GM19025 (cell line): Measurements from ENCODE around the gene DUSP3.

Source experiments
- ATAC-seq: cut with Tn5 transposase; IDR thresholded peaks from one replicate; pipeline ENCODE4 v1.9.1; 2021; ENCODE audit warnings: mild to moderate bottlenecking, low read depth, moderate library complexity; ENCODE audit not compliant: unreplicated experiment

DUSP3 gene

GRCh38 chr17:43778337-43779144, at the start of gene DUSP3:
Gene DUSP3 (minus strand): TSS chr17:43778977. CDS start chr17:43778924, 53 bp downstream.
- peak; percentile 95 for ATAC-seq

GRCh38 chr17:43827596-43827995, 48.8 kb upstream of the DUSP3 start:
- no peak for ATAC-seq

GRCh38 chr17:43826206-43826605, 47.4 kb upstream of the DUSP3 start:
- no peak for ATAC-seq

- no peak for ATAC-seq
These were observed 46.8 kb upstream of the DUSP3 start for GRCh38 chr17:43825567-43825966.

- no peak for ATAC-seq
These were observed 44.7 kb upstream of the DUSP3 start for GRCh38 chr17:43823350-43824084.

- ATAC-seq, result no peak
These were observed 43.9 kb upstream of the DUSP3 start for GRCh38 chr17:43822570-43823190.

GRCh38 chr17:43820759-43821158, 42.0 kb upstream of the DUSP3 start:
- no peak for ATAC-seq

- ATAC-seq, result no peak
These were observed 40.2 kb upstream of the DUSP3 start for GRCh38 chr17:43818966-43819365.

- ATAC-seq, result no peak
These were observed 39.0 kb upstream of the DUSP3 start for GRCh38 chr17:43817826-43818225.

- no peak for ATAC-seq
These were observed 37.9 kb upstream of the DUSP3 start for GRCh38 chr17:43816336-43817320.

GRCh38 chr17:43814714-43815113, 35.9 kb upstream of the DUSP3 start:
- ATAC-seq, result no peak

- ATAC-seq, result no peak
These were observed 35.2 kb upstream of the DUSP3 start for GRCh38 chr17:43814026-43814425.

GRCh38 chr17:43813386-43813785, 34.6 kb upstream of the DUSP3 start:
- ATAC-seq, result no peak

GRCh38 chr17:43812396-43813265, 33.9 kb upstream of the DUSP3 start:
- ATAC-seq, result no peak

GRCh38 chr17:43810823-43811222, 32.0 kb upstream of the DUSP3 start:
- ATAC-seq, result no peak

GRCh38 chr17:43810226-43810715, 31.5 kb upstream of the DUSP3 start:
- no peak for ATAC-seq

- no peak for ATAC-seq
These were observed 30.3 kb upstream of the DUSP3 start for GRCh38 chr17:43809121-43809520.

GRCh38 chr17:43808076-43808475, 29.3 kb upstream of the DUSP3 start:
- ATAC-seq, result no peak

- no peak for ATAC-seq
These were observed 26.3 kb upstream of the DUSP3 start for GRCh38 chr17:43805117-43805516.
